OCI-LY1 (cell line): ENCODE results near the gene IGSF9B.

Experiments
- H2AFZ ChIP-seq: fragments of 200-600 bp; sonication (generic), shearing (Covaris generic); 2 replicates; pipeline ENCODE4 v1.6.0; 2014; ENCODE audit warnings: antibody characterized with exemption, mild to moderate bottlenecking, low read length
- H3F3A ChIP-seq: fragments of 200-600 bp; sonication (generic), shearing (Covaris generic); 2 replicates; pipeline ENCODE4 v1.6.0; 2014; ENCODE audit warnings: mild to moderate bottlenecking, antibody characterized with exemption, low read length, moderate library complexity; ENCODE audit not compliant: insufficient read depth
- H3K27ac ChIP-seq: fragments of 200-600 bp; sonication (generic); 2 replicates; pipeline ENCODE4 v1.5.1; 2014; ENCODE audit warnings: low read length, mixed run types, mild to moderate bottlenecking, low read depth; ENCODE audit not compliant: poor library complexity, severe bottlenecking
- H3K27me3 ChIP-seq: fragments of 200-600 bp; sonication (generic); 2 replicates; pipeline ENCODE4 v1.6.0; 2014; ENCODE audit warnings: antibody characterized with exemption, mild to moderate bottlenecking, low read length, moderate library complexity; ENCODE audit not compliant: insufficient read depth
- H3K36me3 ChIP-seq: fragments of 200-600 bp; sonication (generic); 2 replicates; pipeline ENCODE4 v1.6.1; 2014; ENCODE audit warnings: mild to moderate bottlenecking, antibody characterized with exemption, low read length, moderate library complexity, mixed read lengths; ENCODE audit not compliant: insufficient read depth
- H3K4me1 ChIP-seq: fragments of 200-600 bp; sonication (generic); 2 replicates; pipeline ENCODE4 v1.5.1; 2014; ENCODE audit warnings: mild to moderate bottlenecking, low read length, moderate library complexity; ENCODE audit not compliant: insufficient read depth, severe bottlenecking
- H3K4me2 ChIP-seq: fragments of 200-600 bp; sonication (generic), shearing (Covaris generic); 2 replicates; pipeline ENCODE4 v1.6.1; 2014; ENCODE audit warnings: low read length
- H3K4me3 ChIP-seq: fragments of 200-600 bp; sonication (generic); 2 replicates; pipeline ENCODE4 v1.5.1; 2014; ENCODE audit warnings: low read length, low read depth, mild to moderate bottlenecking, mixed read lengths; ENCODE audit not compliant: poor library complexity, severe bottlenecking
- H3K79me2 ChIP-seq: fragments of 200-600 bp; shearing (Covaris generic); 2 replicates; pipeline ENCODE4 v1.6.1; 2016; ENCODE audit warnings: mixed run types, low read length, mixed read lengths; ENCODE audit not compliant: insufficient read depth
- H3K9ac ChIP-seq: fragments of 200-600 bp; sonication (generic), shearing (Covaris generic); 2 replicates; pipeline ENCODE4 v1.6.1; 2014; ENCODE audit warnings: mild to moderate bottlenecking, low read length, mixed read lengths
- H3K9me2 ChIP-seq: fragments of 200-600 bp; sonication (generic), shearing (Covaris generic); 2 replicates; pipeline ENCODE4 v1.6.1; 2014; ENCODE audit warnings: low read depth, mild to moderate bottlenecking, low read length, mixed read lengths
- H3K9me3 ChIP-seq: fragments of 200-600 bp; shearing (Covaris generic); 2 replicates; pipeline ENCODE4 v1.6.1; 2014; ENCODE audit warnings: low read length, mixed read lengths
- H4K20me1 ChIP-seq: fragments of 200-600 bp; sonication (generic), shearing (Covaris generic); 2 replicates; pipeline ENCODE4 v1.6.0; 2016; ENCODE audit warnings: mild to moderate bottlenecking, low read length; ENCODE audit not compliant: insufficient read depth
- EZH2 ChIP-seq: fragments of 200-600 bp; sonication (generic), shearing (Covaris generic); IDR thresholded peaks from 2 replicates; pipeline ENCODE4 v1.8.0; 2017; ENCODE audit warnings: borderline replicate concordance, mixed run types, mild to moderate bottlenecking, antibody characterized with exemption, low read length, moderate library complexity, mixed read lengths
- TF ChIP-seq, protein P1 (sequence below): fragments of 200-600 bp; sonication (generic), shearing (Covaris generic); IDR thresholded peaks from 2 replicates; pipeline ENCODE4 v1.5.1; 2017; ENCODE audit warnings: mild to moderate bottlenecking, antibody characterized with exemption, low read length, moderate library complexity, mixed read lengths

The IGSF9B gene

DNA sequence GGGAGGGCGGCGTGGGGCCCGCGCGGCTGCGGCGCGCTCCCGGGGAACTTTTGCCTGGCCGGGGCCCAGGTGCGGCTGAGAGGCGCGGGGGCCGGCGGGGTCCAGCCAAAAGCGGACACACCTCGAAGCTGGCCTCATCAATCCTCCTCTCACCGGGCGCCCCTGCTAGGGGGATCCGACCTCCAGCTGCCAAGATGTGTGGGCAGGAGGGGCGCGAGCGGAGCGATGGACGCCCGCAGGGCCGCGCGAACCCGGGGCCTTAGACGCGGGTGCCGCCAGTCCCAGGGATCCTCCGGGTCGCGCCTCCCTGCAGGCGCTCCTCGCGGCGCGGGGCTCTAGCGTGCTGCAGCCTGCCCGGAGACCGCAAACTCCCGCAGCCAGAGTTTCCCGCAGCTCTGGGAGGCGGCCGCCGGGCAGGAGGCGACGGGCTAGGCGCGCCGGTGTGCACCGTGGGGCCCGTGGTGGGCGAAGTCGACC is 785 bp downstream of the IGSF9B start:
- Histone ChIP-seq H3K36me3 (no peaks in the 10 kb centered on the region), H3K27ac (no peak overlapping the region), H3K27me3 (no peaks in the 10 kb centered on the region), H3K9me3 (no peaks in the 10 kb centered on the region), H3K4me1 (no peaks in the 10 kb centered on the region), H4K20me1 (no peaks in the 10 kb centered on the region), H3K9ac (no peak overlapping the region), H2AFZ (no peak overlapping the region), H3K9me2 (no peaks in the 10 kb centered on the region), H3F3A (no peaks in the 10 kb centered on the region), H3K4me2 (no peak overlapping the region), H3K4me3 (no peak overlapping the region), H3K79me2 (no peaks in the 10 kb centered on the region)
- TF ChIP-seq EZH2, result no peak
- TF ChIP-seq, protein P1, sequence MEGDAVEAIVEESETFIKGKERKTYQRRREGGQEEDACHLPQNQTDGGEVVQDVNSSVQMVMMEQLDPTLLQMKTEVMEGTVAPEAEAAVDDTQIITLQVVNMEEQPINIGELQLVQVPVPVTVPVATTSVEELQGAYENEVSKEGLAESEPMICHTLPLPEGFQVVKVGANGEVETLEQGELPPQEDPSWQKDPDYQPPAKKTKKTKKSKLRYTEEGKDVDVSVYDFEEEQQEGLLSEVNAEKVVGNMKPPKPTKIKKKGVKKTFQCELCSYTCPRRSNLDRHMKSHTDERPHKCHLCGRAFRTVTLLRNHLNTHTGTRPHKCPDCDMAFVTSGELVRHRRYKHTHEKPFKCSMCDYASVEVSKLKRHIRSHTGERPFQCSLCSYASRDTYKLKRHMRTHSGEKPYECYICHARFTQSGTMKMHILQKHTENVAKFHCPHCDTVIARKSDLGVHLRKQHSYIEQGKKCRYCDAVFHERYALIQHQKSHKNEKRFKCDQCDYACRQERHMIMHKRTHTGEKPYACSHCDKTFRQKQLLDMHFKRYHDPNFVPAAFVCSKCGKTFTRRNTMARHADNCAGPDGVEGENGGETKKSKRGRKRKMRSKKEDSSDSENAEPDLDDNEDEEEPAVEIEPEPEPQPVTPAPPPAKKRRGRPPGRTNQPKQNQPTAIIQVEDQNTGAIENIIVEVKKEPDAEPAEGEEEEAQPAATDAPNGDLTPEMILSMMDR, result no peak

DNA sequence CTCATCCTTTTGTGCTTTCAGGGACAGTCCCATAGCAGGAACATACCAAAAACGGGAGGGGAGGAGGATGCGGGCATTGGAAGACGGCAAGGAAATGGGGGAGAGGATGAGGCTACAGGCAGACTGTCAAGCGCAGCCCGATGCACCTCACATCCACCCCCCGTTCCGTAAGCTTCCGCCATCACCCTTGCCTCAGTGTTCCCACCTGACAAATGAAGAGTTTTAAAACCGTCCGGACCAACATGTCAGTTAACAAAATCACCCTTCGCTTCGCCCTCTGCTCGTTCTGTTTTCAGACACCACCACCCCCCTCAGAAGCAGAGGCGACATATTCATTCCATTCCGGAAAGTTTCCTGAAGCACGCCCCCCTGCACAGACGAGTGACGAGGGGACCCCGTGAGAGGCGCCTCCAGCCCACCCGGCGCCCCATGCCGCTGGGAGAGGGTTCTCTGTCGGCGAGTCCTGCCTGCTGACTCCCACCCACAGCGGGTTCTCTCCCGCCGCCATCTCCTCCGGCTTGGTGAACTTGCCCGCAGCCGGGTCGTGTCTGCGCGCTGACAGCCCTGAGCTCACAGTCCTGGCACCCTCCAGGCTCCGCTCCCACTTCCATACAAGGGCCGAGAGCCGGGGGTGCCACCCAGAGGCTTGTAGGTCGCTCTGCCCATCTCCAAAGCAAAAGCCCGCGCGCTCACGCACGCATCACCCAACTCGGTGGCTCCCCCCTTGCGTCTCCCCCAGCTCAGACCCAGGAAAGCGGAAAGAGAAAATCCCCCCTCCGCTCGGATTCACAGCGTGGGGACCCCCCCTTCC is 1.5 kb downstream of the IGSF9B start:
- no peaks in the 10 kb centered on the region for H3K79me2 ChIP-seq
- H3K9me2 ChIP-seq, result no peaks in the 10 kb centered on the region
- no peak overlapping the region for H2AFZ ChIP-seq
- no peak overlapping the region for H3K4me2 ChIP-seq
- no peaks in the 10 kb centered on the region for H3F3A ChIP-seq
- H4K20me1 ChIP-seq, result no peaks in the 10 kb centered on the region
- no peak overlapping the region for H3K27ac ChIP-seq
- no peaks in the 10 kb centered on the region for H3K36me3 ChIP-seq
- H3K9ac ChIP-seq, result no peak overlapping the region
- no peaks in the 10 kb centered on the region for H3K9me3 ChIP-seq
- no peaks in the 10 kb centered on the region for H3K27me3 ChIP-seq
- no peak overlapping the region for H3K4me3 ChIP-seq
- TF ChIP-seq, protein P1, result no peak
- TF ChIP-seq EZH2, result no peak
- no peaks in the 10 kb centered on the region for H3K4me1 ChIP-seq

GRCh38 chr11:133953999-133954398 is 2.8 kb downstream of the IGSF9B start:
- no peak overlapping the region for H3K9ac ChIP-seq
- H3K27ac ChIP-seq, result no peak overlapping the region
- H3K4me2 ChIP-seq, result no peak overlapping the region
- no peaks in the 10 kb centered on the region for H3K36me3 ChIP-seq
- H3K79me2 ChIP-seq, result no peaks in the 10 kb centered on the region
- H4K20me1 ChIP-seq, result no peaks in the 10 kb centered on the region
- no peak overlapping the region for H3K4me3 ChIP-seq
- no peak overlapping the region for H2AFZ ChIP-seq
- H3K9me3 ChIP-seq, result no peaks in the 10 kb centered on the region
- H3K27me3 ChIP-seq, result no peaks in the 10 kb centered on the region
- H3F3A ChIP-seq, result no peaks in the 10 kb centered on the region
- H3K4me1 ChIP-seq, result no peaks in the 10 kb centered on the region
- TF ChIP-seq EZH2, result no peak
- TF ChIP-seq, protein P1, result no peak
- H3K9me2 ChIP-seq, result no peaks in the 10 kb centered on the region
